MM.1S (cell line): Measurements from ENCODE around the gene ZSWIM4.

Source experiments
- CTCF ChIP-seq: fragments of 300-600 bp; sonication (generic); IDR thresholded peaks from 2 replicates; pipeline ENCODE4 v1.5.1; 2016; ENCODE audit warnings: antibody characterized with exemption, low read length, mixed read lengths
- EZH2 ChIP-seq: fragments of 300-600 bp; sonication (generic); optimal IDR thresholded peaks from 2 replicates; pipeline ENCODE3; 2017; ENCODE audit warnings: low read depth, mild to moderate bottlenecking, antibody characterized with exemption, low read length, mixed read lengths
- EZH2phosphoT487 ChIP-seq: fragments of 300-600 bp; sonication (generic); IDR thresholded peaks from 2 replicates; pipeline ENCODE4 v1.6.1; 2018; ENCODE audit warnings: antibody characterized with exemption, low read length

GRCh38 chr19:13808856-13809255 is 13.6 kb downstream of the ZSWIM4 start:
- TF ChIP-seq CTCF (no peak), EZH2 (no peak), EZH2phosphoT487 (no peak)
